NCI-H146 treated with DMSO at 0.1 percent for 48 hours (cell line): ENCODE measurements around the gene CD74.
"Not testable (repeated sequence)": the region's sequence is repeated elsewhere in the genome, so short reads cannot be mapped to it uniquely, and the experiment has no call there.

Experiments used
- DNase-seq: peaks from one replicate; lab custom pipeline; 2025; ENCODE audit not compliant: unreplicated experiment; lab: John Stamatoyannopoulos, UW

The CD74 gene

GRCh38 chr5:150412319-150413175, at the start of gene CD74:
CD74 (minus strand) TSS chr5:150412910; CDS start chr5:150412749, 161 bp downstream.
- DNase-seq = no peak

- DNase-seq = peak; percentile 33
Measured at GRCh38 chr5:150461231-150461630, 48.5 kb upstream of the CD74 start.

- DNase-seq = no peak
Measured at GRCh38 chr5:150460781-150461180, 48.1 kb upstream of the CD74 start.

- DNase-seq = peak; percentile 19
Measured at GRCh38 chr5:150458802-150459557, 46.3 kb upstream of the CD74 start.

GRCh38 chr5:150457562-150458240, 45.0 kb upstream of the CD74 start:
- no peak for DNase-seq

GRCh38 chr5:150457121-150457520, 44.4 kb upstream of the CD74 start:
- no peak for DNase-seq

- no peak for DNase-seq
Measured at GRCh38 chr5:150454492-150455229, 42.0 kb upstream of the CD74 start.

GRCh38 chr5:150454027-150454426, 41.3 kb upstream of the CD74 start:
- DNase-seq = not testable (repeated sequence)

- DNase-seq = no peak
Measured at GRCh38 chr5:150452914-150453313, 40.2 kb upstream of the CD74 start.

- DNase-seq = no peak
Measured at GRCh38 chr5:150451594-150451993, 38.9 kb upstream of the CD74 start.

- peak; percentile 79 for DNase-seq
Measured at GRCh38 chr5:150449517-150450339, 37.0 kb upstream of the CD74 start, which contains the start of gene RPS14. RPS14 (minus strand) TSS chr5:150449739; CDS start chr5:150447733, 2,006 bp downstream.

- no peak for DNase-seq
Measured at GRCh38 chr5:150448952-150449516, 36.3 kb upstream of the CD74 start.

GRCh38 chr5:150448334-150448733, 35.6 kb upstream of the CD74 start:
- DNase-seq = no peak

GRCh38 chr5:150447188-150447587, 34.5 kb upstream of the CD74 start:
- no peak for DNase-seq

- no peak for DNase-seq
Measured at GRCh38 chr5:150446583-150446982, 33.9 kb upstream of the CD74 start.

GRCh38 chr5:150446088-150446487, 33.4 kb upstream of the CD74 start:
- DNase-seq = no peak

GRCh38 chr5:150444770-150445169, 32.1 kb upstream of the CD74 start:
- DNase-seq = no peak

- no peak for DNase-seq
Measured at GRCh38 chr5:150443242-150444075, 30.7 kb upstream of the CD74 start.

- no peak for DNase-seq
Measured at GRCh38 chr5:150442699-150443080, 30.0 kb upstream of the CD74 start.
